HG02763 (cell line): ENCODE measurements around the gene MARCHF10.

Source experiments
- ATAC-seq: cut with Tn5 transposase; IDR thresholded peaks from one replicate; pipeline ENCODE4 v1.9.1; 2021; ENCODE audit warnings: mild to moderate bottlenecking, moderate library complexity; ENCODE audit not compliant: unreplicated experiment

MARCHF10 gene

DNA sequence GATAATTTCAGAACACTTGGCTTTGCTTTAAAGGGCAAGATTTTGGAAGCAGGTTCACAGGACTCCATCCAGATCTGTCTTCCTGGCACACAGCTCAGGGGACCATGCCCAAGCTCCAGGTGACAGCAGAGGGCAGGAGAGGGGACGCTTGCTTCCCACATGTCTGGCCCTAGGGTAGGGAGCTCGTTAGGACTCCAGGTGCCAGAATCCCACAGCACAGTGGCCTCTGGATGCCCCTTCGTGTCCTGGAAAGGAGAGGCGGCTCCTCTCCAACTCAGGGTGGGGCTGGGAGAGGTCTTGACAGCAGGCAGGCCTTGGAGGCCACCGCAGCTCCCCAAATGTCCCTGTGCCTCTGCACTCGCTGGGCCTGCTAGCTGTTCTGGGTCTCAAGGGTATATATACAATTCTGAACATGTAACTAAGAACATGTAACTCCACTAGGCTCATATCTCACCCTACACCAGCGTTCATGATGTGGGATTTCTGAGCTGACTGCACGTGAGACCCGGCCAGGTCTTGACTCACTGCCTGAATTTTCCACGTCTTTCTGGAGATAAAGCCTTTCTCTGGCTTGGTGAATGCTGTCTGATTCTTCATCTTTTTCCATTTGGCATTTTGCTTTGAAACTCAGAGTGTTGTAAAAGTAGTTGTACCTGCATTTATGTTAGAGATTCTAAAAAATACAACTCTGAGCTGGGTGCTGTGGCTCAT, 52.8 kb downstream of the MARCHF10 start:
- ATAC-seq, result no peak

DNA sequence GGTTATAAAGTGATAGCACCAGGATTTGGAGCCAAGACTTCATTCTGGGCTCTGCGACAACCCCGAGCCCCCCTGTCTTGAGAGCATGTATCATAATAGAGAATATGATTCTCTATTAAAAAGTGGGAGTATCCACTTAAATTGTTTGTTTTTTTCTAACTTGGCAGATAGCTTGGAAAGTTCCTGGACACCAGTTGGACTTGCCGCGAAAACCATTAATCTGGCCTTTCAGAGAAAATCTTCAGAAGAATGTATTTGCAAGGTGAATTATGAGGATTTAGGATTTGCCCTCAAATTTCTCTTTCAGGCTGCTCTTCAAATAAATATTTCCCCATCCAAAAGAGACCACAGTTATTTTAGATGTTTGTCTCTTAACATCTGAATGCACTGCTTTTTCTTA, 53.5 kb downstream of the MARCHF10 start:
- no peak for ATAC-seq

DNA sequence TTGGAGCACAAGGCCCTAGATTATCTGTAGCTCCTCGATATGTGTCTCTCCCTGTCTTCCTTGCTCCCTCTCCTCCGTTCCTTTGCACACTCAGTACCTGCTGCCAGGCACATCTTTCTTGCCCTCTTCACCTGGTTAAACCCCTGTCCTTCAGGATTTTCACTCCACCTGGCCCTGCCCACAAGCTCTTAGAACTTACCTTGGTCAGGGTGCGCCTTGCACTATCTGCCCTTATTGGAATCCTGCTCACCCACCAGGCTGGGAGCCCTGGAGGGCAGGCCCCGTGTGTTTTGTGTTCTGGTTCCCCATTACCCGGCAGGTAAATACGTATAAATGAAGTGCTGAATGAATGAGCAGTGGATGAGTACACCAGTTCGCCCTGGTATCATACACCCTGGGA, 54.6 kb downstream of the MARCHF10 start:
- no peak for ATAC-seq

GRCh38 chr17:62751060-62751691, 56.9 kb downstream of the MARCHF10 start:
- no peak for ATAC-seq

GRCh38 chr17:62750631-62751051, 57.5 kb downstream of the MARCHF10 start:
- ATAC-seq, result no peak

- no peak for ATAC-seq
Measured at GRCh38 chr17:62749926-62750325, 58.2 kb downstream of the MARCHF10 start.

DNA sequence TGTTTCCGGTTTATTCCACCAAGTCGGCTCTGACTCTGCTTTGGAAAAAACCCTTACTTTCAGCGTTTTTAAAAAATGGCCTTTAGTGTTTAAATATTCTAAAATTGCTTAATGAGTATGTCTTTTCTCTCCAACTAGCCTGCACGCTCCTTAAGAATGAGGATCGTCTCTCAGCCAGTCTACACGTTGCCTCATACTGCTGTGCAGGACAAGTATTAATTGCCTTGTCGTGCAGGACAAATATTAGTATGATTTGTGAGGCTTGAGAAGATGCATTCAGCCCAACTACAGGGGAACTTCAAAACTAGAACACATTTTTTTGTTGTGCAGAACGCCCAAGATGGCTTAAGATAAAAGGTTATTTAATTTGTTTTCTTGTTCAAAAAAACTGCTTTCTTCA, 61.2 kb downstream of the MARCHF10 start:
- no peak for ATAC-seq

GRCh38 chr17:62745806-62746205, 62.3 kb downstream of the MARCHF10 start:
- ATAC-seq, result no peak

GRCh38 chr17:62744259-62744658, 63.9 kb downstream of the MARCHF10 start:
- ATAC-seq, result no peak

- no peak for ATAC-seq
Measured at GRCh38 chr17:62741290-62741689, 66.8 kb downstream of the MARCHF10 start.

DNA sequence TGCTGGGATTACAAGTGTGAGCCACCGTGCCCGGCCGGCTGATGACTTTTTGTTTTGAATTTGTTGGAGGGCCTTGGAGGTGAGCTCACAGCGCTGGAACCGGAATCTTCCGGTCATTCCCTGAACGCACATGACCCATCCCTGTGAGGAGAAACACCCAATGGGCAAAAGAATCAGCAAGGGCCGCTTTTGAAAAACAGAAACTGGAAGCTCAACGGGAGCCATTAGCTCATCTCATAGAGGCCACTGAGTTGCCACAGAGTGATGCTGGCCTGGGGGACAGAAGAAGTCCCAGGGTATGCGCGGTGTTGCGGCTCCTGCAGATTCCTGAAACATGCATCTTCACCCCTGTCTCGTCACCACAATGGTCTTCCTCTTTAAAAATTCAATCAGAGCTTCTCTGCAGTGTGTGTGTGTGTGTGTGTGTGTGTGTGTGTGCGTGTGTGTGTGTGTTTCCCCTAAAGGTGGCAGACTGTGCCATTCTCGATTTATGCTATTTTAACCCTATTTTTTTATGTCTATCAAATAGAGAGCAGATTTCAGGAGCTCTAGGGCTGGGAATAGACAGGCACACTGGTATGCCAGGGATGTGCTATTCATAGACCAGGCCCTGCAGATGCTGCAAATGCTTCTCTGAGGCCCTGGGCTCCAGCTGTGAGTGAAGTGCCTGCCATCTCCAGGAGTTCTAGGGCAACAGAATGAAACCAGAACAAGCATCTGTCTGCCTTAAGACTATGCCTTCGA, 68.3 kb downstream of the MARCHF10 start:
- no peak for ATAC-seq

DNA sequence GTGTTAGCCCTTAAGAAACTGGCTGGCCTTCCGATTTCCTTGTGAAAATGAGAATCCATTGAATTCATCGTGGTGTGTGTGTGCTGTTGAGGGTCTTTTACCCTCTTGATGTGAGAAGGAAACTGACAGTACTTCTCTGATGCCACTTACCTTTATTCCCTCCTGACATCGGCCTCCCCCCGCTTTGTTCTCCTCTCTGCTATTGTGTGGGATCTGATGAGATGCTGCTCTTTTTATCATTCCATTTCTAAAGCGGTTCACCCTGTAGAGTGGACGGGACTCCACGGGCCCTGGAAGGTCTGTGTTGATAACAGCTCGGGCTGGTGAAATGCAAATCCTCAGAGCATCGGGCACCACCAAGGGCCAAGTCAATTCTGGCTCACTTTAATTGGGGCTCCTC, 69.8 kb downstream of the MARCHF10 start:
- ATAC-seq, result no peak

- no peak for ATAC-seq
Measured at GRCh38 chr17:62737513-62737912, 70.6 kb downstream of the MARCHF10 start.

- ATAC-seq, result no peak
Measured at GRCh38 chr17:62735044-62735651, 73.0 kb downstream of the MARCHF10 start.

DNA sequence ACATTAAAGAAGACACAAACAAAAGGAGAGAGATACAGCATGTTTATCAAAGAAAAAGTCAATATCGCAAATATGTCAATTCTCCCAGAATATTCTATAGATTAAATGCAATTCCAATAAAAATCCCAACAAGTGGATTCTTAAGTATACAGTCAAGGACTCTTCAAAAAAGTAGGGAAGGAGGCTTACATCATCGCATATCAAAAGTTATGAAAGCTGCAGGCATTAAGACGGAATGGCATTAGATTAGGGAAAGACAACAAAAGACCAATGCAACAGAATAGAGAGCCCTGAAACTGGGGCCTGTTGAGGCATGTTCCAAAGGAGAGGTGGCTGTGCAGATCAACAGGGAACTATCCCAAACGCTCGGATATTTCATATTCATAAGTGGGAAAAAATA, 76.0 kb downstream of the MARCHF10 start:
- no peak for ATAC-seq

DNA sequence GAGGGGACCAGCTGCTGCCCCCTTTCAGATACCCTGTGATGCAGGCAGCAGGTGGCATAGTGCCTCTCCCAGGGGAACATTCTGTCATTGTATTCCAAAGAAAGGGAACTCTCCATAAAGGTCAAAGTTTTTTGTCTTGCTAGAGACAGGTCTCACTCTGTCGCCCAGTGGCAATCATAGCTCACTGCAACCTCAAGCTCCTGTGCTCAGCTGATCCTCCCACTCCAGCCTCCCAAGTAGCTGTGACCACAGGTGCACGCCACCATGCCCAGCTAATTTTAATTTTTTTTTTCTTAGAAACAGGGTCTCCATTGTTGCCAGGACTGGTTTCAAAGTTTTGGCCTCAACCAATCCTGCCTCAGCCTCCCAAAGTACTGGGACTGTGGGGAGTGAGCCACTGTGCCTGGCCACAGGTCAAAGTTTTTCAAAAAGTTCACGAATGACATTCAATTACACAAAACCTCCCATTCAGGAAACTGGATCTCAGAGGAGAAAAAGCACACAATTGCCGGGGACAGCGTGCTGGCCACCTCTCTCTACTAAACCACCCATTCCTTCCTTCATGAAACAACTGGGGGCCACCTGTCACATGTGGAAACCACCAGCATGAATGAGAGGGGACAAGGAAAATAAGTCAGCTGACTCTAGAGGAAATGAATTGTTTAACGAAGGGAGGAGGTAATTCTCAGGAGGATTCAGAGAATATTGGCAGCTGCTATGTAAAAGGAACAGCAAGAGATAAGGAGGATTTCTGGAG, 80.0 kb downstream of the MARCHF10 start:
- no peak for ATAC-seq

GRCh38 chr17:62725791-62726249, 82.3 kb downstream of the MARCHF10 start:
- ATAC-seq, result no peak

GRCh38 chr17:62724398-62725146, 83.5 kb downstream of the MARCHF10 start:
- ATAC-seq, result peak; percentile 95

GRCh38 chr17:62723842-62724241, 84.3 kb downstream of the MARCHF10 start:
- no peak for ATAC-seq

DNA sequence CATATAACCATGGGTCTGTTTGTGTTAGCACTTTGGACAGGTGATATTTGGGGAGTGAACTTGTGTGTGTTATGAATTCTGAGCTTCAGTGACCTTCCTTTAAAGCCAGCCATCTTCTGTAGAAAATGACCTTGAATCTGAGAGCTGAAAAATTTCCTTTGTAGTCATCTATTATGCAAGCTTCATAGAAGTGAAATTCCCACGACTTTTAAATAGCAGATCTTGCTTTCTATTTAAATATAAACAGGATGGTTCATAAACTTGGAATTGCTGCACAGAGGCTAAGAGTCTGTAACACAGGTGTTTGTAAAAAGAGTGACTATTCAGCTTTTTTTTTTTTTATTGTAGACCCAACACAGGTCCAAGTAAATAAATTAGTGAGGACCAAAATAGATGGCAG, 85.5 kb downstream of the MARCHF10 start:
- no peak for ATAC-seq
